G401.6 (cell line): Measurements from ENCODE around the gene KCNMA1.

ENCODE experiments used
- FAIRE-seq: peaks from 2 replicates; lab custom pipeline; 2012; peaks lifted over from hg19 to GRCh38; lab: Jason Lieb, UNC

Gene KCNMA1

GRCh38 chr10:77321838-77322237 lies 315.8 kb downstream of the KCNMA1 start:
- FAIRE-seq = no peak

GRCh38 chr10:77320971-77321471 lies 316.6 kb downstream of the KCNMA1 start:
- no peak for FAIRE-seq

GRCh38 chr10:77319557-77319956 lies 318.1 kb downstream of the KCNMA1 start:
- no peak for FAIRE-seq

GRCh38 chr10:77318739-77319138 lies 318.9 kb downstream of the KCNMA1 start:
- no peak for FAIRE-seq

- FAIRE-seq = no peak
These were observed 320.4 kb downstream of the KCNMA1 start for GRCh38 chr10:77317221-77317620.

- no peak for FAIRE-seq
These were observed 322.0 kb downstream of the KCNMA1 start for GRCh38 chr10:77315496-77316129.

GRCh38 chr10:77313066-77313750 lies 324.4 kb downstream of the KCNMA1 start:
- no peak for FAIRE-seq

- FAIRE-seq = no peak
These were observed 326.4 kb downstream of the KCNMA1 start for GRCh38 chr10:77311186-77311585.

- FAIRE-seq = no peak
These were observed 327.2 kb downstream of the KCNMA1 start for GRCh38 chr10:77310288-77310840.

- FAIRE-seq = no peak
These were observed 328.1 kb downstream of the KCNMA1 start for GRCh38 chr10:77309509-77309908.

GRCh38 chr10:77309092-77309491 lies 328.5 kb downstream of the KCNMA1 start:
- FAIRE-seq = no peak

GRCh38 chr10:77308084-77308732 lies 329.4 kb downstream of the KCNMA1 start:
- FAIRE-seq = no peak

GRCh38 chr10:77306666-77307065 lies 330.9 kb downstream of the KCNMA1 start:
- no peak for FAIRE-seq

- no peak for FAIRE-seq
These were observed 331.7 kb downstream of the KCNMA1 start for GRCh38 chr10:77305650-77306632.

- no peak for FAIRE-seq
These were observed 333.4 kb downstream of the KCNMA1 start for GRCh38 chr10:77304192-77304591.

- no peak for FAIRE-seq
These were observed 336.3 kb downstream of the KCNMA1 start for GRCh38 chr10:77301305-77301730.

- FAIRE-seq = no peak
These were observed 336.8 kb downstream of the KCNMA1 start for GRCh38 chr10:77300682-77301302.

GRCh38 chr10:77299320-77299719 lies 338.3 kb downstream of the KCNMA1 start:
- FAIRE-seq = no peak

- no peak for FAIRE-seq
These were observed 340.2 kb downstream of the KCNMA1 start for GRCh38 chr10:77297393-77297739.

GRCh38 chr10:77296534-77297392 lies 340.8 kb downstream of the KCNMA1 start:
- FAIRE-seq = no peak
